AG20443 (cell line): ENCODE measurements around the gene EDA.
A peak's percentile ranks its signal among the peaks of the same experiment; 100 is the strongest.

ENCODE experiments used
- DNase-seq: peaks from one replicate; pipeline ENCODE4 v3.0.0; 2012; ENCODE audit warnings: low spot score, mixed read lengths

EDA gene

GRCh38 chrX:69615779-69616456, at the start of gene EDA:
Gene EDA (plus strand): TSS chrX:69616113.
- peak; percentile 85 for DNase-seq

GRCh38 chrX:69568828-69569227, 47.1 kb upstream of the EDA start:
- no peak for DNase-seq

GRCh38 chrX:69597399-69597798, 18.5 kb upstream of the EDA start:
- DNase-seq, result no peak

- no peak for DNase-seq
Observed at GRCh38 chrX:69600182-69600581, 15.7 kb upstream of the EDA start.

- no peak for DNase-seq
Observed at GRCh38 chrX:69603566-69604194, 12.2 kb upstream of the EDA start.

- no peak for DNase-seq
Observed at GRCh38 chrX:69605521-69605920, 10.4 kb upstream of the EDA start.

GRCh38 chrX:69607616-69608015, 8.3 kb upstream of the EDA start:
- no peak for DNase-seq

- no peak for DNase-seq
Observed at GRCh38 chrX:69613946-69614345, 2.0 kb upstream of the EDA start.

GRCh38 chrX:69614886-69615285, 1.0 kb upstream of the EDA start:
- DNase-seq, result no peak

- no peak for DNase-seq
Observed at GRCh38 chrX:69615342-69615741, 571 bp upstream of the EDA start.

- no peak for DNase-seq
Observed at GRCh38 chrX:69616457-69617203, 717 bp downstream of the EDA start.

GRCh38 chrX:69618803-69619202, 2.9 kb downstream of the EDA start:
- peak; percentile 9 for DNase-seq

- DNase-seq, result no peak
Observed at GRCh38 chrX:69626129-69626528, 10.2 kb downstream of the EDA start.

- no peak for DNase-seq
Observed at GRCh38 chrX:69627744-69628143, 11.8 kb downstream of the EDA start.

GRCh38 chrX:69630147-69630546, 14.2 kb downstream of the EDA start:
- no peak for DNase-seq

GRCh38 chrX:69664693-69665092, 48.8 kb downstream of the EDA start:
- DNase-seq, result no peak

- no peak for DNase-seq
Observed at GRCh38 chrX:69670001-69670555, 54.2 kb downstream of the EDA start.

GRCh38 chrX:69674891-69675290, 59.0 kb downstream of the EDA start:
- DNase-seq, result no peak

GRCh38 chrX:69705818-69706217, 89.9 kb downstream of the EDA start:
- no peak for DNase-seq

- DNase-seq, result no peak
Observed at GRCh38 chrX:69718102-69718501, 102.2 kb downstream of the EDA start.

- no peak for DNase-seq
Observed at GRCh38 chrX:69724307-69724706, 108.4 kb downstream of the EDA start.

GRCh38 chrX:69740317-69740716, 124.4 kb downstream of the EDA start:
- no peak for DNase-seq

- no peak for DNase-seq
Observed at GRCh38 chrX:69741721-69742120, 125.8 kb downstream of the EDA start.
